SW480 (cell line): ENCODE data around the gene FCN2.

Experiments
- DNase-seq: peaks from one replicate; pipeline ENCODE4 v3.0.0-alpha.2; 2016; ENCODE audit warnings: low spot score

The FCN2 gene

DNA sequence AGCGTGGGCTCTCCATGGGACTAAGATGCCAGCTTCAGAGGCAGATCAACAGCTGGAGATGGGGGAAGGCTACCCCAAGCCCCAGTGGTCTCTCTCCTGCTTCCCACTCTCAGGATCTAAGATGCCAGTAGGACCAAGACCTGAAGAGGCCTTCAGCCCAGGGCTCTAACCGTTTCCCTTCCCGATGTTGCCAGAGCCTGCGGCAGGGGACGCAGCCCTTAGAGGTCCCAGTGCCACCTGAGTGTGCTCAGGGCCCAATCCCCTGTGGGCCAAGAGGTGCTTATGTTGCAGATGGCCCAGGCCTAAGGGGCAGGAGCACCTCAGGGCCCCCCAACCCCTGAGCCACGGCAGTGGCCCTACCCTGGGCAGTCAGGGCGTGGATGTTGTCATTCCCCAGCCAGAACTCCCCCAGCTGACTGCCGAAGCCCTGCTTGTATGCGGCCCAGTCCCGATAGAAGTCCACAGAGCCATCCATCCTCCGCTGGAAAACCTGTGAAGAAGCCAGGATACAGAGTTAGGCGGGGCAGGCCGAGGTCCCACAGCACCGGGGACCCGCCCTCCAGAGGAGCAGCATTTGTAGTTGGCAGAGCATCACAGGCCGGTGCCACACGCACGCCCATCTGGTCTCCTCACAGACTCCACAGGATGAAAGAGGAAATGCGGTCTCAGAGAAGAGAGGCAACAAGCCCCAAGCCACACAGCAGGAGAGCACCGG lies 31.7 kb downstream of the FCN2 start:
- no peak for DNase-seq

GRCh38 chr9:134913041-134913712 lies 32.6 kb downstream of the FCN2 start:
- DNase-seq: no peak

GRCh38 chr9:134913713-134914500 lies 33.3 kb downstream of the FCN2 start:
- no peak for DNase-seq

- no peak for DNase-seq
These were observed 33.9 kb downstream of the FCN2 start for GRCh38 chr9:134914501-134914834.

- no peak for DNase-seq
These were observed 34.7 kb downstream of the FCN2 start for GRCh38 chr9:134915046-134915985.

DNA sequence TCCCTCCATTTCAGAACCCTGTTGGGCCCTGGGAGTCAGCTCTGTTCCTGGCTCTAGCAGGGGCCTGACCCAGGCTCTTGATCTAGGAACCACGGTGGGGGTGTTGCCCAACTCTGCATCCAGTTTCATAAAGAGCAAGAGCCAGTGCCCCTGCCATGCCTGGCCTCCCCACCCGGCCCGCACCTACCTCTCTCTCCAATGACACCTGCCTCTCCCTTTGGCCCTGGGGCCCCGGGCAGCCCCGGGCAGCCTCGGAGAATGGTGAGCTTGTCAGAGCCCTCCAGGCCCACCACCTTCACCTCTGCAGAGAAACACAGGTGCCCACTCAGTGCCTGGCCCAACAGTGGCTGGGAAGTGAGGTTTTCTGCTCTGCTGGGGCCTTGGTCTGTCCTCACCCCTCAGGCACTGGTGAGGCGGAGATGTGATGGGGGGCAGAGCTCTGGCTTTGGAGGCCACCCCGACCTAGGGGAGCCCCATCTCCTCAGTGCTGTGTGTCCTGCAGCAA lies 35.6 kb downstream of the FCN2 start:
- no peak for DNase-seq

GRCh38 chr9:134917431-134918373 lies 37.1 kb downstream of the FCN2 start, which contains the start of gene FCN1:
TSS of gene FCN1 (minus strand) at chr9:134917912. CDS start at chr9:134917871, 41 bp downstream.
- DNase-seq: no peak

DNA sequence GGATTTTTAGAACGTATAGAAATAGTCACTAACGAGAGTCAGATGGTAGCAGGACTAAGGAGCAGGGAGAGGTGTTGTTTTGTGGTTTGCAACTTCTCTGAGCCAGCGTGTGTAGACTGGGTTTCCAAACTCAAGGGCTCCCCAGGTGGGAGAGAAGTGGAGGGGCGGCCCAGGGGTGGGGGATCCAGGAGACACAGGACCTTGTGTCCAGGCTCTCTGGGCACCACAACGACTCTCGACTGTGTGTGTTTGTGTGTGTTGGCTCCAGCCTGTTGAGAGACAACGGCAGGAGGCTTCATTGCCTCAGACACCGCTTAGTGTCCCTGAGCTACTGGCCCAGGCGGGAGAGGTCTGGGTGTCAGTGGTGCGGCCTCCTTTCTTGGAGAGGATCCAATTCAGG lies 38.0 kb downstream of the FCN2 start:
- no peak for DNase-seq

DNA sequence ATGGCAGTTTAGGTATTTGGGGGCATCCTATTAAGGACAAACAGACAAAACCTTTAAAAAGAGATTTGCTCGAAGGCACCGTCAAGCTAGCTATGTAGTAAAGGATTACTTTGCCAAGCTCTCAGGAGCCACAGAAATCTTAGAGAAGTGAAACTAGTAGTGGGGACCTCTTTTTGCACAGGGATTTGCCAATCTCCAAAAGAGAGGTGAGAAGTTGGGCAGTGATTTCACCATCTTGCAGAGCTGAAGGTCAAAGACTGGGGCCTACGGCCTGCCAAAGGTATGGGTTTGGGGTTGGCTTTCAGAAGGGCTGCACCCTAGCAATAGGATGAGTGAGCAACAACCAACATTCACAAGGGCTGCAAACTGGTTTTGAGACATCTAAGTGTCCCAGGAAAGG lies 38.7 kb downstream of the FCN2 start:
- DNase-seq: no peak

DNA sequence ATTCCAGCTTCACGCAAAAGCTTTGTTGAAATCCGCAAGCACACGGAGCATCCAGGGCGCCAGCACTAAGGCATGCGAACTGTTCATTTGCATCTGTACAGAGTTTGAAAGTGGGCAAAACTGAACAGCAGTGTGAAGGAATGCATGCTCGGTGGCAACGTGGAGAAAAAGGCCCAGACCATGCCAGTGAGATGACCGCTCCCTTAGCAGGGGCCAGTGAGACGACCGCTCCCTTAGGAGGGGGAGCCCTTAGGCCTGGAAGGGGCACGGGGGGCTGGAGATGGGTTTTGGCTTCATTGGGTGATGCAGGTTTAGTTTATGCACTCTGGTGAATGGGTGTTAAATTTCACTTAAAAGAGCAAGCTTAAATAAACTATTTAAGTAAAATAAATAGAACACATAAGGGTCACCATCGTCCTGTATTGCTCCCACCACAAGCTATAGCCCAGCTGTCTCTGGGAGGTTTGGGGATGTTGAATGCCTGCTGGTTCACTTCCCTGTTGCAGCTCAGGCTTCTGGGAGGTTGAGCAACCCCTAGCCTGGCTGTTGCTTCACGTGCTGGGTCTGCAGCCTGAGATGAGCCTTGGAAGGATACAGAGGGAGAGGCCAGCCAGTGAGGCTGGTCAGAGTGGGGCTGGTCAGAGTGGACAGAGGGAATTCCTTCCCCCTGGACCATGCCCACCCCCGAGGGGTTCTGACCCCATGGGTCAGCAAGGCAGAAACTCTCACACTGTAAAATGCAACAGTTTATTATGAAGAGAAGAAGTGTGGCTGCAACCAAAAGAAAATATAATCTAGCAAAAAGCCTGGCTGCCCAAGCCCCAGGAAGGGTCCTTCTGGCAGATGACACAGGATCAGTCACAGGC lies 41.7 kb downstream of the FCN2 start:
- no peak for DNase-seq

DNA sequence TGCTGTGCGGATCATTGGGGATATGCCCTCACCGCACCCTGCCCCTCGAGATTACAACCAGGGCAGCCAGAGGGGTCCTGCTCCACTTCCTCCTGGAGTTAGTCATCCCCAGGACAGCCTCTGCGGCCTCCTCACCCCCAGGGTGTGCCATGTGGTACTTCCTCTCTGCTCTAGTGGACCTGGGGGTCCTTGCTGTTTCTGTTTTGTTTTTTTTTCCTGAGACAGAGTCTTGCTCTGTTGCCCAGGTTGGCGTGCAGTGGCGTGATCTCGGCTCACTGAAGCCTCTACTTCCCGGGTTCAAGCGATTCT lies 42.3 kb downstream of the FCN2 start:
- no peak for DNase-seq

DNA sequence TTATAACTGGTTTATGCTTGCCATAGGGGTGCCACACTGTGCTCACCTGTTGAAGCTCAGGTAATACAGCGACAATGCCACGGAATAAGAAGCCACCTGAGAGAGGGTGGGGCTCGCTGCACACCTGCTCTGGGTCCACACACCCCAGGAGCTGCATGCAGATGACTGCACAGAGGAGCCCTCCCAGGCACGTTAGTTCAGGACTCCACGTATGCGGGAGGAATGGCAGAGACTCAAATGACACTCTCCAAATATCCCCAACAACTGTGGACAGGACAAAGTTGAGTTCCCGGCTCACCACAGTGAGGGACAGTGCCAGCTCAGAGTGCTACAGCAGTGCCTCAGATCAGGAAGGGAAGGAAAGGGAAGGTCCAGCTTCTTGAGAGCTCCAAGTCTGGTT lies 42.9 kb downstream of the FCN2 start:
- no peak for DNase-seq

DNA sequence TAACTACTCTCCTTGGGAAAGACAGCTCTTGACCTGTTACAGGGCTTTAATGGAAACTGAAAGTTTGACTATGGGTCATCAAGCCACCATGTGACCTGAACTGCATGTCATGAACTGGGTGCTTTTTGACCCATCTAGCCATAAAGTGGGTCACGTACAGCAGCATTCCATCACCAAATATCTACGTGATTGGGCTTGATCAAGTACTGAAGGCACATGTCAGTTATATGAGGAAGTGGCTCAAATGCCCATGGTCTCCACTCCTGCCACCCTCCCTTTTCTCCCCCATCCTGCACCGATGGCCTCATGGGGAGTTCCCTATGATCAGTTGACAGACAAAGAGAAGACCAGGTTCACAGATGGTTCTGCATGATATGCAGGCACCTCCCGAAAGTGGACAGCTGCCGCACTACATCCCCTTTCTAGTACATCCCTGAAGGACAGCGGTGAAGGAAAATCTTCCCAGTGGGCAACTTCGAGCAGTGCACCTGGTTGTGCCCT lies 44.5 kb downstream of the FCN2 start:
- no peak for DNase-seq

DNA sequence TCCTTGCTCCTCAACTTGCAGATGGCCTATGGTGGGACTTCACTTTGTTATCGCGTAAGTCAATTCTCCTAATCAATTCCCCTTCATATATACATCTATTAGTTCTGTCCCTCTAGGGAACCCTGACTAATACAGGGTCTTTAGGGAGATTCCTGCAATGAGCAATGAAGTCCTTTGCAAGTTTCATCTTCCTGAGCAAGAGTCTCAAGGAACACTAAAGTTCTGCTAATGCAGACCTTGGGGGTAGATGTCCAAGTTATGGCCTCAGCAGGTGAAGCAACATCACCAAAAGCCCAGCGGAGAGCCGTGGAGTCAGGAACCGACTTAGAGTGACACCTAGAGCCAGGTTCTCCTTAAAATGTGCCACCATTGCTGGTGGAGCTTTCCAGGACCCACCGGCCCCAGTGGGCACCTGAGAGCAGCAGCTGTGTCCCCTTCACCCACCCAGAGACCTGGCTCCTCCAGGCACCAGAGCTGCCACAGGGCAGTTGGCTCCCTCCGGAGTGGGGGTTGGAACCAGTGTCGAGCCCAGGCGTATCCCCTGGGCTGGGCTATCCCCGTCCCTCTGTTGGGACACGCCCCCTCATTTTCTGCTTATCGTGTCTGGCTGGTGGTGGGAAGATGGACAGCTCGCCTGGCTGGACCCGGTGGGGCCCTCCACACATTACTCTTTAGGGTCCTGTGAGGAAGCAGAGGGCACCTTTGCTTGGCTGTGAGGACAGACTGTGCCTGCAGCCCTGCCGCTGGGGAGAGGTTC lies 48.0 kb downstream of the FCN2 start:
- DNase-seq: no peak

DNA sequence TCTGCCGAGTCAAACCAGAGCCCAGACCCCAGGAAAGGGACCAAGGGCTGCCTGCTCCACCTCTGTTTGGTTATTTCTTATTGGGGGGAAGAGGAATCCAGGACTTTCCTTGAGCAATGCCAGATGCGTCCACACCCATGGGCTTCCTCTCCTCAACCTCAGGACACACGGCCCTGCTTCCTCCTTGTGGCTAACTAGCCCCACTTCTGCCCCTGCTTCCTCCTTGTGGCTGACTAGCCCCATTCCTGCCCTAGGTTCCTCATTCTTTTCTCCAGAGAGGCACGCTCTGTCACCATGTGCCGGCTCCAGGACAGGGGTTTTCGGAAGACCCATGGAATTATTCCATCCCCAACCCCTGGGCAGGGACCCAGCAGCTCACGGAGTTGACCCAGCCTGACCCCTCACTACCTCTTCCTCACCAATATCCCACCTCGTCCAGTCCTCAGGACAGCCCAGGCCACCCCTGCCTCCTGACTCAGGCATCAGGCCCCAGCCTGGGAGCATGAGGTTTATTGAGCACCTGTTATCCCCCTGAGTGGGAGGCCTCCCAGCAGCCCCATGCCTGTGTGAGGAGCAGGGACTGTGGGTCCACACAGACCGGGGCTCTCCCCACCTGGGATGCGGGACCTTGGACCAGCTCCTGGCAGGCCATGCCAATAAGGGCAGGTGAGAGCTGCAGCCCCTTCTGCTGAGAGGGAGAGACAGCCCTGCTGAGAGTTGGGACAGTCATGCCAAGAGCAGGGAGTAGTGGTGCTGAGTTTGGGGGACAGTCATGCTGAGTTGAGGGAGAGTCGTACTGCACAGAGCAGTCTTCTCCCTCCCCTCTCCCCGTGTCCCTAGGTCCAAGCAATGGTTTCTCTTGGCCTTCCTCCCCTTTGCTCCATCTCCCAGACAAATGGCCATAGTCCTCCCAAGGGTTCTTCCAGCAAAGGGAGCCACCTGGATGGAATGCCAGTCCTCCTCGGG lies 48.9 kb downstream of the FCN2 start:
- no peak for DNase-seq

GRCh38 chr9:134930398-134930797 lies 49.8 kb downstream of the FCN2 start:
- no peak for DNase-seq

- no peak for DNase-seq
These were observed 51.6 kb downstream of the FCN2 start for GRCh38 chr9:134932171-134932570.

GRCh38 chr9:134932606-134933005 lies 52.0 kb downstream of the FCN2 start:
- DNase-seq: no peak
